HG02588 (cell line): ENCODE results near the gene HEATR1.

ENCODE experiments used
- ATAC-seq: cut with Tn5 transposase; IDR thresholded peaks from one replicate; pipeline ENCODE4 v1.9.1; 2021; ENCODE audit warnings: mild to moderate bottlenecking, moderate library complexity; ENCODE audit not compliant: unreplicated experiment

HEATR1 gene

GRCh38 chr1:236541710-236542109 lies 62.6 kb downstream of the HEATR1 start:
- ATAC-seq: no peak

GRCh38 chr1:236540813-236541465 lies 63.4 kb downstream of the HEATR1 start:
- no peak for ATAC-seq

GRCh38 chr1:236536540-236536939 lies 67.8 kb downstream of the HEATR1 start:
- no peak for ATAC-seq

DNA sequence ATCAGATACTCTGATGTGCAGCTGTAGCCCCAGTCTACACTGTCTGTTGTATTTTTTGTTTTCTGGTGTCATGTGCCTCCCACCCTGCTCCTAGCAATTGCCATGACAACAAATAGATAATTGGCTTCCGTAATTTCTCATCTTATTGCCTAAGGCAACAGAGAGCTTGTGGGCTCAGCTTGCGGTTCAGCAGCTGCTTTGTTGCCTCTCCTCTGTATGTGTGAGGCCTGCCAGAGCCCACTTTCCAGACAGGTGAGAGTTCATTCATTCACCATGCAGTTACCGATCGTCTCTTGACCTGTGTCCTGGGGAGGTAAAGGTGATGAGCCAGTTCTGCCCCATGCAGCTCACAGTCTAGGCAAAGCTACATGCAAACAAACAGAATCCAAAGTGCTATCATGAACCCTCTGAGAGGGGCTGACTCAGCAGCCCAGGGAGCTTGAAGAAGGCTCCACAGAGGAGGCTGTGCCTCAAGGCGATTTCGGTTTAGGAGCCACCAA lies 68.6 kb downstream of the HEATR1 start:
- no peak for ATAC-seq

DNA sequence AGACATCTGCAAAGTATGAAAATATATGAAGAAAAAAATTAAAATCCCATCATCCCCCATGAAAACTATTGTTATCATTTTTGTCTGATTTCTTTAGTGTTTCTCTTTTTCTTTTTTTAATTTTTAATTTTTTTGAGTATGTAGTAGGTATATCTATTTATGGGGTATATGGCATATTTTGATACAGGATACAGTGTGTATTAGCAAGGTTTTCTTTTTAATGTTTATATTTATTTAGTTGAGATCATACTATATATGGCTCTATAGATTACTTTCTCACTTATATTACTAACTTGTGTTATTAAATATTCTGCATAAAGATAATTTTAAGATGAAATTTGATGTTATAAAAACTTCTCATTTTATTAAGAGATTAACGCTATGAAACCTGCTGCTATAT lies 69.1 kb downstream of the HEATR1 start:
- ATAC-seq: no peak

DNA sequence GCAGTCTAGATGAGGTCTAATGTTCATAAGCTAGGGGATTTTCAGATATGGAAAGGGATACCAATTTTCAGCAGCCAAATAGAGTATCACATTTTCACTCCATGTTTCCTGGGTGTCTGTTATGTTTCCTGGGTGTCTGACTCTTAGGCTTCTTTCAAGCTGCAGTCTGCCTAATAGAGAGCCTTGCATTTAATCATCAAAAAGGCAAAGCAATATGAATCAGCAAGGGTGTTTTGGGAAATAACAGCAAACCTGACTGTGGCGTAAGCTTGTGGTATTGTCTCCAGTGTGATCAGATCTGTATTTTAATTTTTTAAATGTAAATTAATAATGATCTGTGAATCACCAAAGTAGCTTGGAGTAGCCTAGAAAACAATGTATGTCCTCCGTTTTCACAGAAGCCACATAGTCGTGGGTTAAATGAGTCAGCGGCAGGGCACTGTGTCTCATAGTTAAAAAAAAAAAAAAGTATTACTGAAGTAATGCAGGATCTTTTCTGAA lies 70.1 kb downstream of the HEATR1 start:
- ATAC-seq: no peak

DNA sequence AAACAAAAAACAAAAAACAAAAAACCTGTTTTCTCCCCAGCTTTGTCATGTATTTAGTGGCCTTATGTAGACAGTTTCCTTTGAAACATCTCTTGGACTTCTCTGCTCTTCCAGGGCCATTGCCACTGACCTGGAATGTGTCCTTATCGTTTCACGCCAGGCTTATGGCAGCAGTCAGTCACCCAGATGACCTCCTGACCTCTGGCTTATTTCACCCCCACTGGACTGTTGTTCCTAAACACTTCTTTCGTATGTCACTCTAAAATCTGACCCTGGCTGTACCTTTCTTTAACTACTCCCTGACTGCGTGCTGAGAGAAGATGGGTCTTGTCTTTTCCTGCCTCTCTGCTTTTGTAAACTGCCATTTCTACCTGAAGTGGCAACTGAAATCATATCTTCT lies 71.5 kb downstream of the HEATR1 start:
- ATAC-seq: no peak

GRCh38 chr1:236530959-236531358 lies 73.4 kb downstream of the HEATR1 start:
- ATAC-seq: no peak

GRCh38 chr1:236530286-236530685 lies 74.0 kb downstream of the HEATR1 start:
- no peak for ATAC-seq

DNA sequence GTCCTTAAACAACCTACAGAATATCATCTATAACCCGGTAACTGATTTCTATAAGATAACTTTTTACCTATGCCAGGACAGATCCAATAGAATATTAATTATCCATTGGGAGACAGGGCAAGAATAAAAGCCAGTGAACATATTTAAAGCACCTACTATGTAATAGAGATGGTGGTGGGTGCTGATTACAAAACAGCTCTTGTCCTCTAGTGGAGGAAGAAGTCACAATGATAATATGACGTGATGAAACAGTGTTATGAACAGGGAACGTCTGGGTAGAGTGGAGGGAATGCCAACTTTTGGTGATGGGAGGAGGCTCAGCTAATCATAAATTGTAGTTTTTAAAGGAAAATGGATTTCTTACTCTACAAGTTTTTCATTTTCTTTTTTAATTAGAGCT lies 78.2 kb downstream of the HEATR1 start:
- ATAC-seq: no peak

DNA sequence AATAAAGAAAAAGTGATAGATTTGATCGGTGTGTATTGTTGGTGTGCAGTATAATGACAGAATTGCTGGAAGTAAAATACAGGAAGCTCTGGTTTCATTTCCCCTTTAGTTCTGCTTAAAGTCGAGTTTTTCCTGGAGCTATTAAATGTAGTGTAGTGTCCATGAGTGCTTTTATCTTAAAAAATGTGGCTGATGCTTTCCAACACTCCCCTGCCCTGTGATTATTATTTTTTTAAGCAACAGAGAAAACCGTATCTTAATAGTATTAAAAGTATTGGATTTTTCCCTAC lies 79.5 kb downstream of the HEATR1 start:
- no peak for ATAC-seq

DNA sequence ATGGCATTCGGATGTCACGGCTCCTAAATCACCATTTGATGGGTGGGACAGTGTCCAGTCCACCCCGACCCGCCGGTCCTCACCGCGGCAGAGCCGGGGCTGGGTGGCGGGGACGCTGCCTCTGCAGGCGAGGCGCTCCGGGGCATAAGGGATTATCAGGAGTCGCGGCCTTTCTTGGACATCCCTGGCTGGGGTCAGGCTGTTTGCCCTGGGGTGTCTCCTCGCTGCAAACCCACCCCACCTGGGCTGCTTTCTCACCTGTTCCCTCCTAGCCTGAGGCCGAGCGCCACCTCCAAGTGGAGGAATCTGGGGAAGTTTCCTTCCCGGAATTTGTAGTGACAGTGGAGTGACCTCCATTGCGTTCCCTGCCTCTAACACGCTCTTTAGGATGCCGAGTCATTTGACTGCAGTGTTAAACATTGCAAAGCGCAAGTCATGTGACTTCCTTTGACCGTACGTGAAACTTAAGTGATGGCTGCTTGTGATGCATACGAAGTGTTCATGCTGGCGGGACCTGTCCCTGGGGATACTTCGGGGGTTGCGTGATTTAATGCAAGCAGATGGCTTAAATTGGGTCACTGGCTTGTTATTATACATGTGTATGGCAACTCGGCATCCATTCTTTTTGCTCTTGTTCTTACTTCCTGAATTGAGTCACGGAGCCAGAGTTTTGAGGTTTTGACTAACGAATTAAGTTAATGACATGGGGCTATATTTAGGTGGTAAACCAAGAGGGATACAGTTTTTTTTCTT lies 80.0 kb downstream of the HEATR1 start:
- ATAC-seq: peak; percentile 88

DNA sequence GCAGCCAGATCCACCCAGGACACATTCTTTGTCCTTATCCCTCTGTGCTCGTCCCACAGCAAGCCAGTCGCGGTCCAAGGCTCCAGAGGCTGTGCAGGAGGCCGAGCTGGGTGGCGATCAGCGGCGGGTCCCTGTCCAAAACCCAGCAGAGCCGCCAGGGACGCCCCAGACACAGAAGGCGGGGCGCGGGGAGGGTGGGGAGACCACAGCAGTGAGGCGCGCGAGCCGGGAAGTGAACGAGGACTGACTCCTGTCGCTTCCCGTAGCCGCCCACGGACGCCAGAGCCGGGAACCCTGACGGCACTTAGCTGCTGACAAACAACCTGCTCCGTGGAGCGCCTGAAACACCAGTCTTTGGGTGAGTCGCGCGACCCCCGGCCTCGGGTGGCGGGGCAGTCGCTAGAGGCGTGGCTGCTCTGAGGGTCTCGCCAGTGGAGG lies 80.6 kb downstream of the HEATR1 start, which contains the start of gene LGALS8:
LGALS8 (plus strand) TSS at position 279 of the 438 bp plus-strand sequence. CDS start 2,089 bp downstream, outside the sequence.
- peak; percentile 61 for ATAC-seq

DNA sequence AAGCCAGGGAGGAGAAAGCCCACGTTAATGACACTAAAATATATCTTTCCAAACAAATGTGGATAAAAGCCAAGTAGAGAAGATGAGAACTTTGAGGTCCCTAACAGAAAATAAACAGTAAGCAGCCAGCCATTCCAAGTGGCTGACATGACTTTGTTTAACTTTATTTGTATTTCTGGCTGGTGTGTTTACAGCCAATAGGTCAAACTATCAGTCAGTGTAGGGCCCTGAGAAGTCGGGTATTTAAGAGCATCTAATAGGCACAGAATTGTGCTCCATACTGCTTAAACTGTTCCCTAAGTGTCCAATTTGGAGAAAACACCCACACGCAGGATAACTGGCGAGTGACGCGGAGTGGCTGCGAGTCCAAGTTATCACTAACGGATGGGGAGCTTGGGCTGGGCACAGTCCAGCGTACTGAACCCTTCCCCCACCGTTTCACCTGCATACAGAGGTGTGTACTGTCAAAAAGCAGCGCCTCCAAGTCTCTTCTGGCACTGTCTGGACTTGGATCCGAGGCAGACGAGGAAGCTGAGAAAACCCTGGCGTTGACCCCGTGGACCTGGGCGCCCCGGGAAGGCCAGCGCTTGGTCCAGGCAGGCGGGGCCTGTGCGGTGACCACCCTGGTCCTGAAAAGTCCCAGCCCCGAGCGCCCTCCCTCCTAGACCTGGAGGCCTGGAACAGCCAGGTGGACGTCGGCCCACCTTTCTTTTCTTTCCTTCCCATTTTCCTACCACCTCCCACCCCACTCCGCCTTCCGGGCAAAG lies 81.2 kb downstream of the HEATR1 start:
- ATAC-seq: no peak

- ATAC-seq: no peak
Measured at GRCh38 chr1:236520445-236521005, 83.8 kb downstream of the HEATR1 start.

DNA sequence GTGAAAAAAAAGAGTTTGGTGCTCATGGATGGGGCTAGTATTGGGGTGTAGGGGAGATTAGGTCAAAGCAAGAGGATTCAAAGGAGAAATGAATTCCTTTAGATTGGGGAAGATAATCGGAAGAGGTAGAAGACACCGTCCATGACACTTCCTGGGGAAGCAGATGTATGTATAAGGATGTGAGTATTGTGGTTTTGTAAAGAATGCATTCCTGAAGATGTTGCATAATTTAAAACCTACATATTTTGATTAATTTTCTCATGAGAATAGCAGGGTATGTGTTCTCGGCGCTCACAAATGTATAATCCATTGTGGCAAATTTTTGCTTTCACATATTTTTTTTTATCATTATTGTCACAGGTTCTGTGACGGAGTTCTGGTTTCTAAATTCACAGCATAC lies 86.0 kb downstream of the HEATR1 start:
- ATAC-seq: no peak

GRCh38 chr1:236516929-236517704 lies 87.2 kb downstream of the HEATR1 start:
- ATAC-seq: no peak

DNA sequence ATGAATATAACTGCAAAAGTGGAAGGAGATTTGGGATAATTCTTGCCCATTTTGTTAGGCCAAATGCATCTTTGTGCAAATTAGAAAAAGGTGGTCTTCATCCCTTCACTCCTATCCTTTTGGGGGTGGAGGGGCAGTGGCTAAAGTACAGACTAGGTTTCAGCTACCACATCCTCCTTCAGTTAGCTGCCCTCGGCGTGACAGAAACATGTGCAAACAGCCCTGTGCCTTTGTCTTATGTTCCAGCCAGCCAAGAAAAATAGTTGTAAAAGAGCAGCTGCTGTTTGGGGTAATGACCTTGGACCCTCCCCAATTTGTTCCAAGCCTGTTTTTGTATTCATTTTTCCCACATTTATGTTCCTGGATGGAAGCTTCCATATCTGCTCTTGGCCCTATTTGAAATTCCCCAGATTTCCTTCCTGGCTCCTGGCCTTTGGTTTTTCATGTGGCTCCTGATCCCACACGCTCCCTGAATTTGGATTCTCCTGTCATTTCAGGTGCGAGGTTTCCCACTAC lies 88.8 kb downstream of the HEATR1 start:
- no peak for ATAC-seq

GRCh38 chr1:236514703-236515442 lies 89.4 kb downstream of the HEATR1 start:
- no peak for ATAC-seq
